H9 (cell line): ENCODE data around the gene TBC1D22A. TPM values are rescaled to one million over a fixed set of nuclear protein-coding genes. Genes with fewer than 3 reads are reported as not detected.

Experiments used
- DNase-seq: peaks from one replicate; pipeline ENCODE4 v3.0.0-alpha.2; 2017
- H2AFZ ChIP-seq: one replicate; pipeline ENCODE4 v1.6.1; 2013; ENCODE audit warnings: mild to moderate bottlenecking, low read length, control low read depth, moderate library complexity
- H2AK5ac ChIP-seq: 2 replicates; pipeline ENCODE4 v1.6.1; 2013; ENCODE audit warnings: low read length, control low read depth, mixed read lengths; ENCODE audit not compliant: insufficient read length
- H2BK120ac ChIP-seq: one replicate; pipeline ENCODE4 v1.6.1; 2013; ENCODE audit warnings: low read depth, mild to moderate bottlenecking, low read length, control low read depth, inconsistent platforms; ENCODE audit not compliant: poor library complexity, severe bottlenecking
- H2BK12ac ChIP-seq: 2 replicates; pipeline ENCODE4 v1.6.1; 2013; ENCODE audit warnings: low read length, control low read depth, mixed read lengths, low read depth; ENCODE audit not compliant: insufficient read length
- H2BK15ac ChIP-seq: 2 replicates; pipeline ENCODE4 v1.6.1; 2013; ENCODE audit warnings: low read depth, low read length, control low read depth
- H2BK20ac ChIP-seq: one replicate; pipeline ENCODE4 v1.6.1; 2013; ENCODE audit warnings: low read depth, mild to moderate bottlenecking, low read length, control low read depth, inconsistent platforms; ENCODE audit not compliant: poor library complexity, severe bottlenecking
- H2BK5ac ChIP-seq: 2 replicates; pipeline ENCODE4 v1.6.1; 2013; ENCODE audit warnings: low read length, control low read depth, mixed read lengths; ENCODE audit not compliant: insufficient read length
- H3K14ac ChIP-seq: 2 replicates; pipeline ENCODE4 v1.6.1; 2013; ENCODE audit warnings: low read length, control low read depth; ENCODE audit not compliant: insufficient read depth
- H3K18ac ChIP-seq: 2 replicates; pipeline ENCODE4 v1.6.1; 2013; ENCODE audit warnings: low read depth, mild to moderate bottlenecking, mixed read lengths, low read length, control low read depth; ENCODE audit not compliant: insufficient read length
- H3K23ac ChIP-seq: 2 replicates; pipeline ENCODE4 v1.6.1; 2013; ENCODE audit warnings: low read length, control low read depth, mixed read lengths, low read depth; ENCODE audit not compliant: insufficient read length
- H3K23me2 ChIP-seq: 2 replicates; pipeline ENCODE4 v1.6.1; 2013; ENCODE audit warnings: low read depth, mild to moderate bottlenecking, mixed read lengths, low read length, control low read depth; ENCODE audit not compliant: insufficient read length, poor library complexity, severe bottlenecking
- H3K27ac ChIP-seq: 2 replicates; pipeline ENCODE4 v1.5.1; 2013; ENCODE audit warnings: low read length, control low read depth, mixed read lengths, low read depth; ENCODE audit not compliant: insufficient read length
- H3K27me3 ChIP-seq: 2 replicates; pipeline ENCODE4 v1.6.1; 2013; ENCODE audit warnings: low read length, control low read depth, inconsistent platforms; ENCODE audit not compliant: insufficient read depth
- H3K4ac ChIP-seq: 2 replicates; pipeline ENCODE4 v1.6.1; 2013; ENCODE audit warnings: low read depth, mild to moderate bottlenecking, control low read depth, inconsistent platforms, low read length, moderate library complexity
- H3K4me1 ChIP-seq: 2 replicates; pipeline ENCODE4 v1.6.1; 2013; ENCODE audit warnings: low read length, control low read depth, inconsistent platforms; ENCODE audit not compliant: insufficient read depth
- H3K4me2 ChIP-seq: 2 replicates; pipeline ENCODE4 v1.6.1; 2013; ENCODE audit warnings: low read length, control low read depth, mixed read lengths; ENCODE audit not compliant: insufficient read length, insufficient read depth
- H3K56ac ChIP-seq: 2 replicates; pipeline ENCODE4 v1.6.1; 2013; ENCODE audit warnings: low read depth, mild to moderate bottlenecking, mixed read lengths, low read length, control low read depth; ENCODE audit not compliant: insufficient read length
- H3K79me1 ChIP-seq: 2 replicates; pipeline ENCODE4 v1.6.1; 2013; ENCODE audit warnings: low read depth, mild to moderate bottlenecking, moderate library complexity, low read length, control low read depth, inconsistent platforms; ENCODE audit not compliant: insufficient read depth, poor library complexity, severe bottlenecking
- H3K79me2 ChIP-seq: 2 replicates; pipeline ENCODE4 v1.6.1; 2013; ENCODE audit warnings: low read length, control low read depth, inconsistent platforms; ENCODE audit not compliant: insufficient read depth
- H3K9ac ChIP-seq: 2 replicates; pipeline ENCODE4 v1.6.1; 2013; ENCODE audit warnings: low read length, control low read depth, mixed read lengths; ENCODE audit not compliant: insufficient read length; ENCODE audit errors: extremely low read depth
- H3K9me3 ChIP-seq: one replicate; pipeline ENCODE4 v1.6.1; 2013; ENCODE audit warnings: low read depth, low read length, inconsistent platforms; ENCODE audit not compliant: control insufficient read depth
- H3T11ph ChIP-seq: one replicate; pipeline ENCODE4 v1.6.1; 2013; ENCODE audit warnings: mild to moderate bottlenecking, low read length, control low read depth, inconsistent platforms
- H4K20me1 ChIP-seq: one replicate; pipeline ENCODE4 v1.6.1; 2013; ENCODE audit not compliant: control insufficient read depth, insufficient read length, insufficient read depth
- H4K5ac ChIP-seq: 2 replicates; pipeline ENCODE4 v1.6.1; 2013; ENCODE audit warnings: low read depth, mild to moderate bottlenecking, mixed read lengths, low read length, control low read depth; ENCODE audit not compliant: insufficient read length
- H4K8ac ChIP-seq: replicated peaks from 2 replicates; pipeline ENCODE4 v1.6.1; 2013; ENCODE audit warnings: low read length, control low read depth, mixed read lengths, low read depth; ENCODE audit not compliant: insufficient read length
- H4K91ac ChIP-seq: 2 replicates; pipeline ENCODE4 v1.6.1; 2013; ENCODE audit warnings: low read depth, mild to moderate bottlenecking, moderate library complexity, mixed read lengths, low read length, control low read depth; ENCODE audit not compliant: insufficient read length
- H3K27ac Mint-ChIP-seq, 3 experiments: 2 replicates in 2 of 3; 3 replicates in 1 of 3; pipeline ENCODE4 v1.8.0; 2020 to 2021; ENCODE audit warnings: mixed read lengths in 3 of 3, mild to moderate bottlenecking in 1 of 3, moderate library complexity in 1 of 3
- H3K27me3 Mint-ChIP-seq: 2 replicates; pipeline ENCODE4 v1.8.0; 2021; ENCODE audit warnings: low read depth, mild to moderate bottlenecking, moderate library complexity, mixed read lengths
- H3K36me3 Mint-ChIP-seq, 3 experiments: 2 replicates in 2 of 3; 3 replicates in 1 of 3; pipeline ENCODE4 v1.8.0; 2020 to 2021; ENCODE audit warnings: low read depth in 3 of 3, mixed read lengths in 3 of 3; ENCODE audit not compliant: insufficient read depth in 1 of 3
- H3K4me1 Mint-ChIP-seq, 2 experiments: 2 replicates each; pipeline ENCODE4 v1.8.0; 2020; ENCODE audit warnings: mixed read lengths in 2 of 2
- H3K4me3 Mint-ChIP-seq, 2 experiments: 2 replicates in 1 of 2; 3 replicates in 1 of 2; pipeline ENCODE4 v1.8.0; 2020 to 2021; ENCODE audit warnings: mild to moderate bottlenecking in 2 of 2, mixed read lengths in 2 of 2, moderate library complexity in 1 of 2
- H3K9me3 Mint-ChIP-seq, 2 experiments: 2 replicates in 1 of 2; 3 replicates in 1 of 2; pipeline ENCODE4 v1.8.0; 2020; ENCODE audit warnings: mild to moderate bottlenecking in 2 of 2, mixed read lengths in 2 of 2, moderate library complexity in 1 of 2
- CTCF ChIP-seq: fragments of 200-600 bp; sonication (generic); conservative IDR thresholded peaks from 3 replicates; pipeline ENCODE4 v1.8.0; 2021; ENCODE audit warnings: antibody characterized with exemption, mild to moderate bottlenecking
- whole genome bisulfite sequencing: extraction: QIAGEN DNeasy Blood & Tissue Kit; methylation state at CpG from one replicate; pipeline ENCODE4 v1.1.7; 2013; ENCODE audit warnings: missing lambda C conversion rate, low lambda C conversion rate, mixed read lengths; ENCODE audit not compliant: insufficient read length; ENCODE audit errors: extremely low coverage; 5-methylcytosine and 5-hydroxymethylcytosine counted together
- total RNA-seq: library from RNA; stranded (reverse); gene quantifications from 2 replicates; pipeline ENCODE4 v1.2.1, GENCODE V29; 2021

TBC1D22A gene
- total RNA-seq, 1 experiment from 2014 or later = 20.8 TPM

- WGBS = no CpG with 5 or more reads among the region's 16 CpGs
- H3K14ac ChIP-seq = no peak overlapping the region
- no peak overlapping the region for H3K4ac ChIP-seq
- H2BK15ac ChIP-seq = no peak overlapping the region
- H2BK120ac ChIP-seq = no peak overlapping the region
- H3K27ac ChIP-seq = no peak overlapping the region
- H3K27ac Mint-ChIP-seq = no peak overlapping the region
- no peak overlapping the region for H4K5ac ChIP-seq
- H3K4me2 ChIP-seq = no peak overlapping the region
- no peak overlapping the region for H2AFZ ChIP-seq
- no peak overlapping the region for H2AK5ac ChIP-seq
- H3K36me3 Mint-ChIP-seq = peaks cover 0 to 35% (median 23%) of the 10 kb centered on the region in 3 experiments; a peak in 5 of 7 replicates
- peaks cover 59% of the 10 kb centered on the region for H3K9me3 ChIP-seq
- DNase-seq = no peak
- H3K4me1 ChIP-seq = no peaks in the 10 kb centered on the region
- H2BK12ac ChIP-seq = no peak overlapping the region
- no peaks in the 10 kb centered on the region for H3K23me2 ChIP-seq
- no peaks in the 10 kb centered on the region for H3K79me1 ChIP-seq
- no peak overlapping the region for H3K18ac ChIP-seq
- H3K4me1 Mint-ChIP-seq = no peaks in the 10 kb centered on the region
- no peaks in the 10 kb centered on the region for H3K79me2 ChIP-seq
- no peak overlapping the region for H2BK5ac ChIP-seq
- no peak overlapping the region for H3K56ac ChIP-seq
- H3K27me3 ChIP-seq = no peaks in the 10 kb centered on the region
- H3K27me3 Mint-ChIP-seq = peaks cover 3% of the 10 kb centered on the region
- H3K23ac ChIP-seq = no peak overlapping the region
- no peak overlapping the region for H3K4me3 Mint-ChIP-seq
- peaks cover 20 to 92% of the 10 kb centered on the region in 2 experiments for H3K9me3 Mint-ChIP-seq
- no peak overlapping the region for H4K8ac ChIP-seq
- H4K91ac ChIP-seq = no peak overlapping the region
- H3K9ac ChIP-seq = no peak overlapping the region
- H3T11ph ChIP-seq = no peak overlapping the region
- no peak for TF ChIP-seq CTCF
- no peaks in the 10 kb centered on the region for H4K20me1 ChIP-seq
- no peak overlapping the region for H2BK20ac ChIP-seq
Measured at GRCh38 chr22:47202819-47203553, 440.5 kb downstream of the TBC1D22A start.
